ENCODE measurements around the gene DNAJC5.

DNAJC5 gene

GRCh38 chr20:63934271-63935068 lies 39.5 kb downstream of the DNAJC5 start:
- Histone ChIP-seq H3K4me3 (ENCODE audit: extremely low read depth, insufficient read depth, low read length, poor library complexity, severe bottlenecking) (no peak overlapping the region), H3K27ac (ENCODE audit: low read depth, low read length, severe bottlenecking) (no peak overlapping the region), H3K36me3 (ENCODE audit: control insufficient read depth, insufficient read depth, low read length) (peaks cover 83% of the 10 kb centered on the region), H3K9me3 (ENCODE audit: control insufficient read depth, low read length) (no peaks in the 10 kb centered on the region), H3K4me1 (ENCODE audit: control insufficient read depth, insufficient read depth, low read length, poor library complexity, severe bottlenecking) (no peaks in the 10 kb centered on the region)
- 87 to 91% methylated on average over 27 to 34 of the region's 37 CpGs for WGBS, 2 experiments (ENCODE audit: insufficient coverage in 2 of 2)

GRCh38 chr20:63935447-63935846 lies 40.5 kb downstream of the DNAJC5 start:
- Histone ChIP-seq H3K9me3 (ENCODE audit: control insufficient read depth, low read length) (no peaks in the 10 kb centered on the region), H3K4me3 (ENCODE audit: extremely low read depth, insufficient read depth, low read length, poor library complexity, severe bottlenecking) (no peak overlapping the region), H3K36me3 (ENCODE audit: control insufficient read depth, insufficient read depth, low read length) (peaks cover 85% of the 10 kb centered on the region), H3K4me1 (ENCODE audit: control insufficient read depth, insufficient read depth, low read length, poor library complexity, severe bottlenecking) (no peaks in the 10 kb centered on the region), H3K27ac (ENCODE audit: low read depth, low read length, severe bottlenecking) (no peak overlapping the region)
- WGBS, 2 experiments (ENCODE audit: insufficient coverage in 2 of 2): 97 to 99% methylated on average over 9 of the region's 9 CpGs

DNA sequence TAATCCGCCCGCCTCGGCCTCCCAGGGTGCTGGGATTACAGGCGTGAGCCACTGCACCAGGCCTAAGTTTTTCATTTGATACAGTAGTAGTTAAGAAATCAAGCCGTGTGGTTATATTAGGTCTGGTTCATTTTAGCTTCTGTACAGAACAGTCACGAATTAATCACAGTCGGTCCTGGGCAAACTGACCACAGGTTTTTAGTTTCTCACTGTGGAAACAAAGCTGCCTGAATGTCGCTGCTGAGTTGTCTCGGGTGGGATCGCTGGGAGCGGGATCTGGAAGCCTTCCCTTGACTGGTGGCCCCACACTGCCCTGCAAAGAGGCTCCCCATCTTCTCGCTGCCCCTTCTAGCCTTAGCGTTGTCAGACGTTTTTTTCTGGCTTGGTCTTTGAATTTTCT lies 42.7 kb downstream of the DNAJC5 start:
- Histone ChIP-seq H3K4me1 (ENCODE audit: control insufficient read depth, insufficient read depth, low read length, poor library complexity, severe bottlenecking) (no peaks in the 10 kb centered on the region), H3K9me3 (ENCODE audit: control insufficient read depth, low read length) (no peaks in the 10 kb centered on the region), H3K27ac (ENCODE audit: low read depth, low read length, severe bottlenecking) (no peak overlapping the region), H3K4me3 (ENCODE audit: extremely low read depth, insufficient read depth, low read length, poor library complexity, severe bottlenecking) (no peak overlapping the region), H3K36me3 (ENCODE audit: control insufficient read depth, insufficient read depth, low read length) (peaks cover 73% of the 10 kb centered on the region)
- 93 to 99% methylated on average over 11 to 14 of the region's 14 CpGs for WGBS, 2 experiments (ENCODE audit: insufficient coverage in 2 of 2)

DNA sequence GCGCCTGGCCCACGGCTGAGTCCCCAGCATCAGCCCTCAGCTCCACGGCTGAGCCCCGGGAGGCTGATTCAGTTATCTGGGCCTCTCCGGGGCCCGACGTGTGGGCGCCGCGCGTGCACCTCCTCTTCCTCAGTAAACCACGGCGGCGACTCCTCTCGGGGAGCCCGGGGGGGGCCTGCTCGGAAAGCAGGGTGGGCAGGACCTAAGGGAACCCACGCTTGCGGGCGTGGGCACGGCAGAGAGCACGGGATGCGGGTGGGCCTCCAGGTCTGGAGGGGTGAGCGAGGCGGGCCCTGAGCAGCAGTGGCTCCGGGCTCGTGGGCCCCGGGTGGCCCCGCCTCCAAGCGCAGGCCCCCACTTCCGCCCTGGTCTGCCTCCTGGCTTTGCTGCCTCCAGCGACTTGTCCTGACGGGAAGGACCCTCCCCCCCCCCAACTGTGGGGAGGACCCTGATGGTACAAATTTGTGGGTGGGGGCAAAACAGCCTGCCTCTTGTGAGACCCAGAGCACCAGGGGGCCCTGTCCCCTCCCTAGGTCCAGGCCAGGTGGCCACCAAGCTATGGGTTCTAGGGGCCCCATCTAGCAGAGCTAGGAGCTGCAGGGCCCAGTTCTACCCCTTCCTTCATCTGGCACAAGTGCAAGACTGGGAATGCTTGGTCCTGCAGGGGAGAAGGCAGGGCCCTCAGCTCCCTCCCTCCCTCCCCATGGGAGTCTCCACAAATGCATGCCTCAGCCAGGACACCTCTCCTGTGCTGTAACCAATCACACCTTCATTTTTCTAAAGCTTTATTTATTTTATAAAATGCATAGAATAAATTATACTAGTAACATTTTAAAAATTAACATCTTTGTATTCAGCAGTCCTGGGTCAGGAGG lies 44.4 kb downstream of the DNAJC5 start:
- Histone ChIP-seq H3K4me1 (ENCODE audit: control insufficient read depth, insufficient read depth, low read length, poor library complexity, severe bottlenecking) (peaks cover 4% of the 10 kb centered on the region), H3K4me3 (ENCODE audit: extremely low read depth, insufficient read depth, low read length, poor library complexity, severe bottlenecking) (no peak overlapping the region), H3K36me3 (ENCODE audit: control insufficient read depth, insufficient read depth, low read length) (peaks cover 74% of the 10 kb centered on the region), H3K9me3 (ENCODE audit: control insufficient read depth, low read length) (no peaks in the 10 kb centered on the region), H3K27ac (ENCODE audit: low read depth, low read length, severe bottlenecking) (no peak overlapping the region)
- 98 to 99% methylated on average over 25 to 26 of the region's 33 CpGs for WGBS, 2 experiments (ENCODE audit: insufficient coverage in 2 of 2)

- Histone ChIP-seq H3K9me3 (ENCODE audit: control insufficient read depth, low read length) (no peaks in the 10 kb centered on the region), H3K27ac (ENCODE audit: low read depth, low read length, severe bottlenecking) (no peak overlapping the region), H3K4me1 (ENCODE audit: control insufficient read depth, insufficient read depth, low read length, poor library complexity, severe bottlenecking) (peaks cover 4% of the 10 kb centered on the region), H3K36me3 (ENCODE audit: control insufficient read depth, insufficient read depth, low read length) (peaks cover 74% of the 10 kb centered on the region), H3K4me3 (ENCODE audit: extremely low read depth, insufficient read depth, low read length, poor library complexity, severe bottlenecking) (no peak overlapping the region)
- 97 to 98% methylated on average over 23 of the region's 23 CpGs for WGBS, 2 experiments (ENCODE audit: insufficient coverage in 2 of 2)
These were observed 45.1 kb downstream of the DNAJC5 start for GRCh38 chr20:63940071-63940471.

DNA sequence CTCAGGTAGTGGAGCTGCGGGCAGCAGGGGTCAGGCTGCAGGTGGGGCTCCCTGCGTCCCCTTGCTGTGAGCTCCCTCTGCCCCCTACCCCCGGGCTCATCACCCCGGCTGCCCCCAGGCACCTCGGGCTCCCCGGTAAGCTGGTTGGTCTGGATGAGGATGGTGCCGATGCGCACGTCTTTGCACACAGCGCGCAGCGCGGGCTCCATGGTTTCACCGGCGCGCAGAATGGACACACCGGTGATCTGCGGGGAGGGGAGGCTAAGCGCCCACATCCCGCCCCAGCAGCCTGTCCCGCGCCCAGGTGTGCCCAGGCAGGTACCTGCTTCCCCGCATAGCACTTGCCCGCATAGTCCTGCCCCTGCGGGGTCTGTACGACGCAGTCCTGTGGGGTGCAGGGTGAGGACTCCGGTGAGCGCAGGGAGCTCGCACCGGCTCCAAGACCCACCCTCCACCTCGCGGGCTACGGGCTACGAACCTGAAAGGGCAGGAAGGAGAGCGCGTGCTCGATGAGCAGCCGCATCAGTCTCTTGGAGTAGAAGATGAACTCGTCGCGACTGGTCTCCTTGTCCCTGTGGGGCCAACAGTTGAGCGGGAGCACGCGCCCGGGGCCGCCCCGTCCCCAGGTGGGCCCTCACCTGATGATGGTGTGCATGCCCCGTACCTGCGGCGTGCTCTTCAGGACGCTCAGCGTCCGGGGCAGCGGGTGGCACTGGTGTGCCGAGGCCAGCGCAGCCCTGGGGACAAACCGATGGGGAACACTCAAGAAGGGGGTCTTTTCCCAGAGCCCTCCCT lies 45.7 kb downstream of the DNAJC5 start:
- Histone ChIP-seq H3K27ac (ENCODE audit: low read depth, low read length, severe bottlenecking) (no peak overlapping the region), H3K36me3 (ENCODE audit: control insufficient read depth, insufficient read depth, low read length) (peaks cover 74% of the 10 kb centered on the region), H3K4me1 (ENCODE audit: control insufficient read depth, insufficient read depth, low read length, poor library complexity, severe bottlenecking) (peaks cover 4% of the 10 kb centered on the region), H3K4me3 (ENCODE audit: extremely low read depth, insufficient read depth, low read length, poor library complexity, severe bottlenecking) (no peak overlapping the region), H3K9me3 (ENCODE audit: control insufficient read depth, low read length) (no peaks in the 10 kb centered on the region)
- 96% methylated on average over 47 to 57 of the region's 58 CpGs for WGBS, 2 experiments (ENCODE audit: insufficient coverage in 2 of 2)

DNA sequence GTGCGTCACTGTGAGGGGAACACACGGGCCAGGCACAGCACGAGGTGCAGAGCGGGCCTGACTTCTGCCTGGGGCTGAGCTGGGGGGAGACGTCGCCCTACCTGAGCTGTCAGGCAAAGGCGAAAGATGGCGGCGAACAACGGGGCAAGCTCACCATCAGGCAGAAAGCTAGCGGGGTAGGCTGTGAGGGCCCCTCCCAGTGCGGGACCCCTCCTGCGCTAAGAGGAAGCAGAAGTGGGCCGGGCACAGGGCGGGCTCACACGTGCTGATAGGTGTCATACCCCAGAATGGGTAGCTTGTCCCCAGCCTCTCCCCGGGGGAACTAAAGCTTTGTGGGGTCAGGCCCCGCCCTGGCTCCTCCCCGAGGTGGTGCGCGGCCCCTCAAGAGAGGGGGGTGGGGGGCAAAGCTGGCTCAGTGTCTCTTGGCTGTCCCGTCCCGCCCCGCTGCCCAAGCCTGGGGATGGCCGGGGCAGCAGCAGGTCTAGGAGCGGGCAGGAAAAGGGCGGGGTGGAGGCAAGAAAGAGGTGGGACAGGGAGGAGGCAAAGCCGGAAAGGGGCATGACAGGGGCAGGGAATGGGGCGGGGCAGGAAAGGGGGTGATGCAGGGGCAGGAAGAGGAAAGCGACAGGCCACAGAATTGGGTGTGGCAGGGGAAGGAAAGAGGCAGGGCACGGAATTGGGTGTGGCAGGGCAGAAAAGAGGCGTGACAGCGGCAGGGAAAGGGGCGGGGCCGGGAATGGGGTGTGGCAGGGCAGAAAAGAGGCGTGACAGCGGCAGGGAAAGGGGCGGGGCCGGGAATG lies 46.6 kb downstream of the DNAJC5 start:
- H3K27ac ChIP-seq (ENCODE audit: low read depth, low read length, severe bottlenecking): no peak overlapping the region
- H3K4me1 ChIP-seq (ENCODE audit: control insufficient read depth, insufficient read depth, low read length, poor library complexity, severe bottlenecking): peaks cover 4% of the 10 kb centered on the region
- H3K36me3 ChIP-seq (ENCODE audit: control insufficient read depth, insufficient read depth, low read length): peaks cover 74% of the 10 kb centered on the region
- no peaks in the 10 kb centered on the region for H3K9me3 ChIP-seq (ENCODE audit: control insufficient read depth, low read length)
- H3K4me3 ChIP-seq (ENCODE audit: extremely low read depth, insufficient read depth, low read length, poor library complexity, severe bottlenecking): no peak overlapping the region
- WGBS, 2 experiments (ENCODE audit: insufficient coverage in 2 of 2): 95 to 98% methylated on average over 26 to 29 of the region's 39 CpGs

GRCh38 chr20:63942250-63942951 lies 47.5 kb downstream of the DNAJC5 start:
- H3K36me3 ChIP-seq (ENCODE audit: control insufficient read depth, insufficient read depth, low read length): peaks cover 74% of the 10 kb centered on the region
- 73% methylated on average over 22 of the region's 30 CpGs for WGBS, 2 experiments (ENCODE audit: insufficient coverage in 2 of 2)
- H3K9me3 ChIP-seq (ENCODE audit: control insufficient read depth, low read length): no peaks in the 10 kb centered on the region
- H3K27ac ChIP-seq (ENCODE audit: low read depth, low read length, severe bottlenecking): peak overlapping the region; percentile 49
- peaks cover 4% of the 10 kb centered on the region for H3K4me1 ChIP-seq (ENCODE audit: control insufficient read depth, insufficient read depth, low read length, poor library complexity, severe bottlenecking)
- H3K4me3 ChIP-seq (ENCODE audit: extremely low read depth, insufficient read depth, low read length, poor library complexity, severe bottlenecking): no peak overlapping the region

- Histone ChIP-seq H3K4me3 (ENCODE audit: extremely low read depth, insufficient read depth, low read length, poor library complexity, severe bottlenecking) (no peak overlapping the region), H3K9me3 (ENCODE audit: control insufficient read depth, low read length) (no peaks in the 10 kb centered on the region), H3K4me1 (ENCODE audit: control insufficient read depth, insufficient read depth, low read length, poor library complexity, severe bottlenecking) (peaks cover 4% of the 10 kb centered on the region), H3K36me3 (ENCODE audit: control insufficient read depth, insufficient read depth, low read length) (peaks cover 73% of the 10 kb centered on the region), H3K27ac (ENCODE audit: low read depth, low read length, severe bottlenecking) (no peak overlapping the region)
- 95 to 97% methylated on average over 16 to 17 of the region's 19 CpGs for WGBS, 2 experiments (ENCODE audit: insufficient coverage in 2 of 2)
These were observed 48.3 kb downstream of the DNAJC5 start for GRCh38 chr20:63942969-63943807.

All from mesodermal cell (in vitro differentiated cells).